ENCODE data around the gene SLC8A2. TPM values are rescaled to one million over a fixed set of nuclear protein-coding genes. Genes with fewer than 3 reads are reported as not detected.

SLC8A2 gene
- total RNA-seq, 1 experiment from 2014 or later, result 0.10 TPM

GRCh38 chr19:47518139-47518538 lies 46.4 kb upstream of the SLC8A2 start:
- H3K36me3 ChIP-seq (ENCODE audit: control insufficient read depth, insufficient read depth, low read length), result no peaks in the 10 kb centered on the region; the same call in 1 of the 2 replicates
- BruUV-seq (replicated peaks), result no TSS peak
- H3K4me1 ChIP-seq (ENCODE audit: control insufficient read depth, insufficient read depth, low read length), result peaks cover 5% of the 10 kb centered on the region; the same call in 1 of the 2 replicates
- in situ Hi-C loops (cut with HindIII; ENCODE audit: low pct_unique_long_range_greater_than_20kb, low sequenced_read_pairs) (no loop called here), intact Hi-C loops (cut with micrococcal nuclease; ENCODE audit: unreplicated experiment) (loop anchor here (10.0 kb wide), 1 partner anchor 87 kb away; the partner anchor contains the start of gene BICRA)
- no peak overlapping the region for H3K27ac ChIP-seq (ENCODE audit: low read length)
- no peaks in the 10 kb centered on the region for H3K27me3 ChIP-seq (ENCODE audit: control insufficient read depth, insufficient read depth, low read length)
- ChIA-PET POLR2A (no interaction called here), CTCF (no interaction called here)
- no peak for DNase-seq (ENCODE audit: low read depth, low spot score)
- no peaks in the 10 kb centered on the region for H3K9me3 ChIP-seq (ENCODE audit: control insufficient read depth, insufficient read depth, low read depth, low read length)
- ATAC-seq, result no peak
- TF ChIP-seq POLR2AphosphoS5 (IDR thresholded peaks at IDR 0.05; ENCODE audit: low read depth, low read length) (no peak), CTCF (IDR thresholded peaks at IDR 0.05) (no peak), REST (IDR thresholded peaks at IDR 0.05; ENCODE audit: insufficient read depth in 1 of 2, low read depth in 2 of 2, low read length in 1 of 2) (no peak), TCF7L2 (IDR thresholded peaks at IDR 0.05; ENCODE audit: low read depth, low read length) (no peak), SIN3A (IDR thresholded peaks at IDR 0.05; ENCODE audit: borderline replicate concordance, insufficient read depth, low read depth, low read length) (no peak)
- no peak overlapping the region for H3K4me3 ChIP-seq (ENCODE audit: low read depth in 2 of 2, low read length in 2 of 2)

GRCh38 chr19:47514869-47515588 lies 43.3 kb upstream of the SLC8A2 start, which contains the start of gene NAPA:
Gene NAPA, minus strand, starts transcription at chr19:47515063. Its CDS starts 123 bp downstream, at chr19:47514940.
- no peak; the same call in 1 of the 2 replicates for TF ChIP-seq POLR2AphosphoS5 (IDR thresholded peaks at IDR 0.05; ENCODE audit: low read depth, low read length)
- TF ChIP-seq SIN3A (IDR thresholded peaks at IDR 0.05; ENCODE audit: borderline replicate concordance, insufficient read depth, low read depth, low read length), result peak; percentile 96
- no peak for TF ChIP-seq CTCF (IDR thresholded peaks at IDR 0.05)
- no peak for TF ChIP-seq REST (IDR thresholded peaks at IDR 0.05; ENCODE audit: insufficient read depth in 1 of 2, low read depth in 2 of 2, low read length in 1 of 2)
- ATAC-seq (peak; percentile 97), DNase-seq (ENCODE audit: low read depth, low spot score) (peak; percentile 94)
- peak within 1 kb of the TSS; percentile 90 to 98 for H3K4me3 ChIP-seq (ENCODE audit: low read depth in 2 of 2, low read length in 2 of 2)
- peak within 1 kb of the TSS; percentile 89 for H3K27ac ChIP-seq (ENCODE audit: low read length)
- H3K36me3 ChIP-seq (ENCODE audit: control insufficient read depth, insufficient read depth, low read length), result no peaks in the 10 kb centered on the region; the same call in 1 of the 2 replicates
- no TSS peak for BruUV-seq (replicated peaks)
- in situ Hi-C loops (cut with HindIII; ENCODE audit: low pct_unique_long_range_greater_than_20kb, low sequenced_read_pairs), result no loop called here
- intact Hi-C loops (cut with micrococcal nuclease; ENCODE audit: unreplicated experiment), result loop anchor here (10.0 kb wide), 1 partner anchor 90 kb away; the partner anchor contains the start of gene BICRA
- peaks cover 18% of the 10 kb centered on the region for H3K4me1 ChIP-seq (ENCODE audit: control insufficient read depth, insufficient read depth, low read length)
- H3K27me3 ChIP-seq (ENCODE audit: control insufficient read depth, insufficient read depth, low read length), result no peaks in the 10 kb centered on the region
- ChIA-PET CTCF (no interaction called here), POLR2A (interaction anchor here (0.7 kb wide), 2 partner anchors 24 to 95 kb away, joined by 3 to 5 read pairs; no protein-coding TSS in a partner anchor)
- H3K9me3 ChIP-seq (ENCODE audit: control insufficient read depth, insufficient read depth, low read depth, low read length), result no peaks in the 10 kb centered on the region

Data from Panc1 (cell line).